Chondrocyte (in vitro differentiated cells): ENCODE results near the gene PRKCA. TPM values are rescaled to one million over a fixed set of nuclear protein-coding genes. Genes with fewer than 3 reads are reported as not detected.
A peak's percentile ranks its signal among the peaks of the same experiment; 100 is the strongest.

Experiments
- DNase-seq: peaks from one replicate; pipeline ENCODE4 v3.0.0; 2021; ENCODE audit warnings: mixed read lengths, low spot score
- H3K27ac Mint-ChIP-seq: one replicate; pipeline ENCODE4 v1.8.0; 2021; ENCODE audit warnings: mild to moderate bottlenecking, moderate library complexity, mixed read lengths; ENCODE audit not compliant: unreplicated experiment
- H3K27me3 Mint-ChIP-seq: 2 replicates; pipeline ENCODE4 v1.8.0; 2021; ENCODE audit warnings: low read depth, mixed read lengths
- H3K36me3 Mint-ChIP-seq: 2 replicates; pipeline ENCODE4 v1.8.0; 2021; ENCODE audit warnings: low read depth, mixed read lengths
- H3K4me1 Mint-ChIP-seq: 2 replicates; pipeline ENCODE4 v1.8.0; 2021; ENCODE audit warnings: low read depth, mild to moderate bottlenecking, mixed read lengths
- H3K4me3 Mint-ChIP-seq: one replicate; pipeline ENCODE4 v1.8.0; 2021; ENCODE audit warnings: mild to moderate bottlenecking, moderate library complexity, mixed read lengths; ENCODE audit not compliant: unreplicated experiment
- H3K9me3 Mint-ChIP-seq: 2 replicates; pipeline ENCODE4 v1.8.0; 2021; ENCODE audit warnings: low read depth, mixed read lengths
- total RNA-seq: library from RNA; stranded (reverse); gene quantifications from 3 replicates; pipeline ENCODE4 v1.2.1, GENCODE V29; 2021
- TF ChIP-seq, protein P1 (sequence below): fragments of 200-600 bp; sonication (generic); IDR thresholded peaks from 2 replicates; pipeline ENCODE4 v1.5.0; 2021; ENCODE audit warnings: antibody characterized with exemption, mild to moderate bottlenecking, moderate library complexity

Gene PRKCA
- total RNA-seq, 1 donor from 2014 or later = 51.5 TPM

DNA sequence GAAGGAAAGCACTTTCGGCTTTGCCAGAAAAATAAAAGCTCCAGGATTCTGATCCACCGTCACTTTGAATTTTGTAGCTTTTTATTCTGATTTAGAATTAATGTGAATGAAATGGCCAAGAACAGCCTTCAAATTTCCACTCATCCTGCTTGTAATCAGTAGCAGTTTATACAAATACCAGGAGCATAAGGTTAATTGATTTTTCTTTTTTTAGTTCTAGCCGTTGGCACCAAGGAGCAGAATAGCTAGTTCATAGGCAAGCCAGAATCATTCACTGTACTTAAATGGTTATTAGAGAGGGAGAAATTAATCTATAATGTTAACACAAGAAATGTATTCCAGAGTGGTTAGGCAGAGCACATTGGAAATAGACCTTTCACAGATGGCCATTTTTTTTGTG, 491.4 kb downstream of the PRKCA start:
- peaks cover 9% of the 10 kb centered on the region for H3K4me1 Mint-ChIP-seq
- no peak for DNase-seq
- TF ChIP-seq, protein P1, sequence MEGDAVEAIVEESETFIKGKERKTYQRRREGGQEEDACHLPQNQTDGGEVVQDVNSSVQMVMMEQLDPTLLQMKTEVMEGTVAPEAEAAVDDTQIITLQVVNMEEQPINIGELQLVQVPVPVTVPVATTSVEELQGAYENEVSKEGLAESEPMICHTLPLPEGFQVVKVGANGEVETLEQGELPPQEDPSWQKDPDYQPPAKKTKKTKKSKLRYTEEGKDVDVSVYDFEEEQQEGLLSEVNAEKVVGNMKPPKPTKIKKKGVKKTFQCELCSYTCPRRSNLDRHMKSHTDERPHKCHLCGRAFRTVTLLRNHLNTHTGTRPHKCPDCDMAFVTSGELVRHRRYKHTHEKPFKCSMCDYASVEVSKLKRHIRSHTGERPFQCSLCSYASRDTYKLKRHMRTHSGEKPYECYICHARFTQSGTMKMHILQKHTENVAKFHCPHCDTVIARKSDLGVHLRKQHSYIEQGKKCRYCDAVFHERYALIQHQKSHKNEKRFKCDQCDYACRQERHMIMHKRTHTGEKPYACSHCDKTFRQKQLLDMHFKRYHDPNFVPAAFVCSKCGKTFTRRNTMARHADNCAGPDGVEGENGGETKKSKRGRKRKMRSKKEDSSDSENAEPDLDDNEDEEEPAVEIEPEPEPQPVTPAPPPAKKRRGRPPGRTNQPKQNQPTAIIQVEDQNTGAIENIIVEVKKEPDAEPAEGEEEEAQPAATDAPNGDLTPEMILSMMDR = no peak
- no peak overlapping the region for H3K4me3 Mint-ChIP-seq
- H3K9me3 Mint-ChIP-seq = no peaks in the 10 kb centered on the region
- H3K36me3 Mint-ChIP-seq = peaks cover 23% of the 10 kb centered on the region
- no peaks in the 10 kb centered on the region for H3K27me3 Mint-ChIP-seq
- H3K27ac Mint-ChIP-seq = no peak overlapping the region

DNA sequence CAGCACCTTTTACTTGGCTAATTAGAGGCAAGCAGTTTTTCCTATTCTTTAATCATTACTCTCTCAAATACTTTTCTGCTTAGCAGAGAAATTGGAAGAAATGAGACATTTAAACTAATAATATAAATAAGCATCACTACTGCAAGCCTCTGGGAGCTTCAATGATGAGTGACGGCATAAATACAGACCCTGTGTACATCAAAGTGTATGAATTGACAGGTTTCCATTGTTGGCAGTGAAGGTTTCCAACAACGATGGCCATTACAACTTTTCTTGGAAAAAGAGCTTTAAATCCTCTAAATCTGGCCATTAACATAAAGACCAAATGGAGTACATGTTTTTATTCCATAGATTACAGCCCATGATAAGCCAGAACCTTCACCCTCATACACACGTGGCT, 493.1 kb downstream of the PRKCA start:
- Mint-ChIP-seq H3K27me3 (no peaks in the 10 kb centered on the region), H3K27ac (no peak overlapping the region), H3K4me1 (peaks cover 2% of the 10 kb centered on the region), H3K36me3 (peaks cover 19% of the 10 kb centered on the region), H3K4me3 (no peak overlapping the region), H3K9me3 (no peaks in the 10 kb centered on the region)
- TF ChIP-seq, protein P1 = no peak
- DNase-seq = no peak

DNA sequence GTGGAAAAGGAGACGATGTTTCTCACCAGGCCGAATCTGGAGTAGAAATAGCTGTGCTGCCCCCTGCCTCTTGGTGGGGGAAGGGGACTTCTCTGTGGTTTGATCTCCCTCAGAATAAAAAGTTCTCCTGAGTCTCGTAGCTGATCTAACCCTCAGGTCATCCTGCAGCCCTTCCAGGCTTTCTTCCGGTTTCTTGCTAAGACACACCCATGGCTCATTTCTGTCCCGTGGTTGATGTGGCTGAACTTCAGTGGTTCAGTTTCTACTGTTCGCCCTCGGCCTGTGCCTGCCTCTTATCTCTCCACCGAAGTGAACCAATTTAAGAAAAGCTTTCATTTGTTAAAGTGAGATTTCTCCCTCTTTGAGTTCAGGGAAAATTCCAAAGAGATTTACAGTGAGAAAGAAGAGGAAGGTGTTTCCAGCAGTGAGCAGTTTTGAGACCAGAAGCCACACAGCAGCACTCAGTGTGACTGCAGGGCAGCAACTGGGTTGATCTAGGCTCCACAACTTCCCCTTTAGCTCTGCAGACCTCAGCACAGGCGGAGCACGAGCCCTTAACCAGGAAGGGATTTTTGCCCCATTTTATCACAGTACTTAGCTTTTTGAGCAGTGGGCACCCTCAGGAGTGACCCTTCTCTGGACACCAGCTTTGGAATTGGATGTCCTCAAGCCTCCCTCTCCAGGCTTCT, 497.6 kb downstream of the PRKCA start:
- Mint-ChIP-seq H3K4me3 (no peak overlapping the region), H3K36me3 (peaks cover 12% of the 10 kb centered on the region), H3K27me3 (no peaks in the 10 kb centered on the region), H3K4me1 (no peaks in the 10 kb centered on the region), H3K27ac (no peak overlapping the region), H3K9me3 (no peaks in the 10 kb centered on the region)
- peak; percentile 8 for DNase-seq
- TF ChIP-seq, protein P1 = no peak

DNA sequence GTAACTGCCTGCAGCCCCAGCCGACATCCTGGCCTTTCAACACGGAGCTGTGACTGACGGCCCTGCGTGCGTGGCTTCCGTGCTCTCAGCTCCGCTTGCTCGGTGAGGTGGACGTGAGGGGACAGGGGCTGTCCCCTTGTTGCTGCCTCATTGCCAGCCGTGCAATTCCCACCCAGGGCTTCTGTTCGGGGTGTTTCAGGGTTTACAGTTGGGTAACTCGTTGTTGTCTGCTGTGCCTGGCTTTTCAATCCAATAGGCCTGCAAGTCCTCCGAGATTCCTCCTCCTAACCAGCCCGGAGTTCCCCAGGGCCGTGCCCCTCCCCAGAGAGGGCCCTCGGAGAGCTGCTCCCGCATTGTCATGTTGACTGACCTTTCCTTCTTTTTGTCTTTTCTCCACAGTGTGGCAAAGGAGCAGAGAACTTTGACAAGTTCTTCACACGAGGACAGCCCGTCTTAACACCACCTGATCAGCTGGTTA, 501.1 kb downstream of the PRKCA start:
- H3K27me3 Mint-ChIP-seq = no peaks in the 10 kb centered on the region
- peaks cover 9% of the 10 kb centered on the region for H3K36me3 Mint-ChIP-seq
- TF ChIP-seq, protein P1 = no peak
- no peak overlapping the region for H3K4me3 Mint-ChIP-seq
- no peak overlapping the region for H3K27ac Mint-ChIP-seq
- no peaks in the 10 kb centered on the region for H3K9me3 Mint-ChIP-seq
- no peaks in the 10 kb centered on the region for H3K4me1 Mint-ChIP-seq
- DNase-seq = no peak

DNA sequence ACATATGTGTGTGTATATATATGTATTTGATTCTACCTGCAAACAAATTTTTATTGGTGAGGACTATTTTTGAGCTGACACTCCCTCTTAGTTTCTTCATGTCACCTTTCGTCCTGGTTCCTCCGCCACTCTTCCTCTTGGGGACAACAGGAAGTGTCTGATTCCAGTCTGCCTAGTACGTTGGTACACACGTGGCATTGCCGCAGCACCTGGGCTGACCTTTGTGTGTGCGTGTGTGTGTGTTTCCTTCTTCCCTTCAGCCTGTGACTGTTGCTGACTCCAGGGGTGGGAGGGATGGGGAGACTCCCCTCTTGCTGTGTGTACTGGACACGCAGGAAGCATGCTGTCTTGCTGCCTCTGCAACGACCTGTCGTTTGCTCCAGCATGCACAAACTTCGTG, 503.2 kb downstream of the PRKCA start:
- TF ChIP-seq, protein P1 = no peak

More for the DNA sequence above, 503.2 kb downstream of the PRKCA start:
- H3K27me3 Mint-ChIP-seq = no peaks in the 10 kb centered on the region
- no peaks in the 10 kb centered on the region for H3K9me3 Mint-ChIP-seq
- H3K27ac Mint-ChIP-seq = no peak overlapping the region
- no peaks in the 10 kb centered on the region for H3K4me1 Mint-ChIP-seq
- no peak for DNase-seq
- H3K36me3 Mint-ChIP-seq = peaks cover 9% of the 10 kb centered on the region
- no peak overlapping the region for H3K4me3 Mint-ChIP-seq
